Measurements from ENCODE around the gene CHRNA1. TPM values are rescaled to one million over a fixed set of nuclear protein-coding genes. Genes with fewer than 3 reads are reported as not detected.

The CHRNA1 gene
- polyA plus RNA-seq, 1 donor from 2014 or later, result not detected

DNA sequence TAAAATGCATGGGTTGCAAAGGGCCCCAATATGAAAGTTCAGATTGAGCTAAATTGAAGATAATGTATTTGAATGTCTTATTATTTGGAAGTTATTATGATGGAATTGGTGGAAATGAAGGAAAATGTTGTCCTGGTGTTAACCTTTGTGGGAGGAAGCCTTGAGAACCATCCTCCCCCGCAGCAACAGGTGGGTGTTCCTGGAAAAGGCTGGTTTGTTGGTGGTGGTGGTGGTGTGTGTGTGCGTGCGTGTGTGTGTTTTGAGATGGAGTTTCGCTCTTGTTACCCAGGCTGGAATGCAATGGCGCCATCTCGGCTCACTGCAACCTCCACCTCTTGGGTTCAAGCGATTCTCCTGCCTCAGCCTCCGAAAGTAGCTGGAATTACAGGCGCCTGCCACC, 36.2 kb downstream of the CHRNA1 start:
- Histone ChIP-seq H3K4me3 (ENCODE audit: low read length) (no peak overlapping the region), H3K79me2 (replicated peaks; ENCODE audit: insufficient read depth, low read length) (no peaks in the 10 kb centered on the region), H3K9me3 (ENCODE audit: low read length) (no peaks in the 10 kb centered on the region), H4K20me1 (ENCODE audit: insufficient read depth) (no peaks in the 10 kb centered on the region), H3K4me2 (ENCODE audit: low read length) (no peak overlapping the region), H3K27me3 (ENCODE audit: insufficient read depth, low read depth, low read length) (peaks cover 22% of the 10 kb centered on the region), H3F3A (ENCODE audit: insufficient read depth, low read length, poor library complexity, severe bottlenecking) (no peaks in the 10 kb centered on the region), H3K27ac (ENCODE audit: low read length) (no peak overlapping the region), H2AFZ (ENCODE audit: low read depth, low read length) (no peak overlapping the region), H3K36me3 (ENCODE audit: insufficient read depth, low read length) (no peaks in the 10 kb centered on the region), H3K9ac (ENCODE audit: low read length) (no peak overlapping the region), H3K9me2 (ENCODE audit: insufficient read depth, low read length) (no peaks in the 10 kb centered on the region)
- no peak for TF ChIP-seq SMC3 (conservative IDR thresholded peaks at IDR 0.05; ENCODE audit: poor library complexity)
- TF ChIP-seq MXI1 (conservative IDR thresholded peaks at IDR 0.05; ENCODE audit: poor library complexity, severe bottlenecking), result no peak

GRCh38 chr2:174726212-174726611, 38.1 kb downstream of the CHRNA1 start:
- Histone ChIP-seq H3K27me3 (ENCODE audit: insufficient read depth, low read depth, low read length) (peaks cover 22% of the 10 kb centered on the region), H3K4me2 (ENCODE audit: low read length) (no peak overlapping the region), H3K4me3 (ENCODE audit: low read length) (no peak overlapping the region), H3K9ac (ENCODE audit: low read length) (no peak overlapping the region), H3K9me2 (ENCODE audit: insufficient read depth, low read length) (no peaks in the 10 kb centered on the region), H4K20me1 (ENCODE audit: insufficient read depth) (no peaks in the 10 kb centered on the region), H3K9me3 (ENCODE audit: low read length) (no peaks in the 10 kb centered on the region), H3K36me3 (ENCODE audit: insufficient read depth, low read length) (no peaks in the 10 kb centered on the region), H3F3A (ENCODE audit: insufficient read depth, low read length, poor library complexity, severe bottlenecking) (no peaks in the 10 kb centered on the region), H3K27ac (ENCODE audit: low read length) (no peak overlapping the region), H2AFZ (ENCODE audit: low read depth, low read length) (no peak overlapping the region), H3K79me2 (replicated peaks; ENCODE audit: insufficient read depth, low read length) (no peaks in the 10 kb centered on the region)
- TF ChIP-seq, protein P1, sequence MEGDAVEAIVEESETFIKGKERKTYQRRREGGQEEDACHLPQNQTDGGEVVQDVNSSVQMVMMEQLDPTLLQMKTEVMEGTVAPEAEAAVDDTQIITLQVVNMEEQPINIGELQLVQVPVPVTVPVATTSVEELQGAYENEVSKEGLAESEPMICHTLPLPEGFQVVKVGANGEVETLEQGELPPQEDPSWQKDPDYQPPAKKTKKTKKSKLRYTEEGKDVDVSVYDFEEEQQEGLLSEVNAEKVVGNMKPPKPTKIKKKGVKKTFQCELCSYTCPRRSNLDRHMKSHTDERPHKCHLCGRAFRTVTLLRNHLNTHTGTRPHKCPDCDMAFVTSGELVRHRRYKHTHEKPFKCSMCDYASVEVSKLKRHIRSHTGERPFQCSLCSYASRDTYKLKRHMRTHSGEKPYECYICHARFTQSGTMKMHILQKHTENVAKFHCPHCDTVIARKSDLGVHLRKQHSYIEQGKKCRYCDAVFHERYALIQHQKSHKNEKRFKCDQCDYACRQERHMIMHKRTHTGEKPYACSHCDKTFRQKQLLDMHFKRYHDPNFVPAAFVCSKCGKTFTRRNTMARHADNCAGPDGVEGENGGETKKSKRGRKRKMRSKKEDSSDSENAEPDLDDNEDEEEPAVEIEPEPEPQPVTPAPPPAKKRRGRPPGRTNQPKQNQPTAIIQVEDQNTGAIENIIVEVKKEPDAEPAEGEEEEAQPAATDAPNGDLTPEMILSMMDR (IDR thresholded peaks at IDR 0.05; ENCODE audit: poor library complexity, severe bottlenecking), result no peak
- no peak for TF ChIP-seq POLR2AphosphoS5 (IDR thresholded peaks at IDR 0.05)
- no peak for TF ChIP-seq TAF1 (IDR thresholded peaks at IDR 0.05; ENCODE audit: low read depth)
- TF ChIP-seq EP300 (conservative IDR thresholded peaks at IDR 0.05; ENCODE audit: poor library complexity, severe bottlenecking), result no peak
- TF ChIP-seq SMC3 (conservative IDR thresholded peaks at IDR 0.05; ENCODE audit: poor library complexity), result no peak
- TF ChIP-seq, protein P2, sequence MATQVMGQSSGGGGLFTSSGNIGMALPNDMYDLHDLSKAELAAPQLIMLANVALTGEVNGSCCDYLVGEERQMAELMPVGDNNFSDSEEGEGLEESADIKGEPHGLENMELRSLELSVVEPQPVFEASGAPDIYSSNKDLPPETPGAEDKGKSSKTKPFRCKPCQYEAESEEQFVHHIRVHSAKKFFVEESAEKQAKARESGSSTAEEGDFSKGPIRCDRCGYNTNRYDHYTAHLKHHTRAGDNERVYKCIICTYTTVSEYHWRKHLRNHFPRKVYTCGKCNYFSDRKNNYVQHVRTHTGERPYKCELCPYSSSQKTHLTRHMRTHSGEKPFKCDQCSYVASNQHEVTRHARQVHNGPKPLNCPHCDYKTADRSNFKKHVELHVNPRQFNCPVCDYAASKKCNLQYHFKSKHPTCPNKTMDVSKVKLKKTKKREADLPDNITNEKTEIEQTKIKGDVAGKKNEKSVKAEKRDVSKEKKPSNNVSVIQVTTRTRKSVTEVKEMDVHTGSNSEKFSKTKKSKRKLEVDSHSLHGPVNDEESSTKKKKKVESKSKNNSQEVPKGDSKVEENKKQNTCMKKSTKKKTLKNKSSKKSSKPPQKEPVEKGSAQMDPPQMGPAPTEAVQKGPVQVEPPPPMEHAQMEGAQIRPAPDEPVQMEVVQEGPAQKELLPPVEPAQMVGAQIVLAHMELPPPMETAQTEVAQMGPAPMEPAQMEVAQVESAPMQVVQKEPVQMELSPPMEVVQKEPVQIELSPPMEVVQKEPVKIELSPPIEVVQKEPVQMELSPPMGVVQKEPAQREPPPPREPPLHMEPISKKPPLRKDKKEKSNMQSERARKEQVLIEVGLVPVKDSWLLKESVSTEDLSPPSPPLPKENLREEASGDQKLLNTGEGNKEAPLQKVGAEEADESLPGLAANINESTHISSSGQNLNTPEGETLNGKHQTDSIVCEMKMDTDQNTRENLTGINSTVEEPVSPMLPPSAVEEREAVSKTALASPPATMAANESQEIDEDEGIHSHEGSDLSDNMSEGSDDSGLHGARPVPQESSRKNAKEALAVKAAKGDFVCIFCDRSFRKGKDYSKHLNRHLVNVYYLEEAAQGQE (IDR thresholded peaks at IDR 0.05; ENCODE audit: borderline replicate concordance), result no peak
- no peak for TF ChIP-seq RAD21 (conservative IDR thresholded peaks at IDR 0.05)
- TF ChIP-seq MXI1 (conservative IDR thresholded peaks at IDR 0.05; ENCODE audit: poor library complexity, severe bottlenecking), result no peak
- no peak for TF ChIP-seq EZH2 (IDR thresholded peaks at IDR 0.05; ENCODE audit: borderline replicate concordance, insufficient read depth, low read length, poor library complexity, severe bottlenecking)

Data from neural cell (in vitro differentiated cells).